ENCODE results near the gene NCOA3.
"Not testable (repeated sequence)": the region's sequence is repeated elsewhere in the genome, so short reads cannot be mapped to it uniquely, and the experiment has no call there.

NCOA3 gene

GRCh38 chr20:47475419-47476044, 26.2 kb upstream of the NCOA3 start:
- DNase-seq, result no peak

GRCh38 chr20:47476452-47476851, 25.2 kb upstream of the NCOA3 start:
- DNase-seq, result no peak

DNA sequence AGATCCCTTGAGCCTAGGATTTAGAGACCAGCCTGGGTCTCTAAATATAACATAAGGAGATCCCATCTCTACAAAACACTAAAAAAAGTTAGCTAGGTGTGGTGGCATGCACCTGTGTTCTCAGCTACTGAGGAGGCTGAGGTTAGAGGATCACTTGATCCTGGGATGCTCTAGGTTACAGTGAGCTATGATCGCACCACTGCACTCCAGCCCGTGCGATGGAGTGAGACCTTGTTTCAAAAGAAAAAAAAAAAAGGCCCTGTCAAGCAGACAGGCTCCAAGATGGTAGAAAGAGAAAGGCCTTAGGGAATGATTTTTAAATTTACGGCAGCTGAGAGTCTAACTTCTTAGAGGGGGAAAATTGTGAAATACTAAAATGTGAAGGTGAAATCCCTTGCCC, 22.6 kb upstream of the NCOA3 start:
- DNase-seq, result no peak

DNA sequence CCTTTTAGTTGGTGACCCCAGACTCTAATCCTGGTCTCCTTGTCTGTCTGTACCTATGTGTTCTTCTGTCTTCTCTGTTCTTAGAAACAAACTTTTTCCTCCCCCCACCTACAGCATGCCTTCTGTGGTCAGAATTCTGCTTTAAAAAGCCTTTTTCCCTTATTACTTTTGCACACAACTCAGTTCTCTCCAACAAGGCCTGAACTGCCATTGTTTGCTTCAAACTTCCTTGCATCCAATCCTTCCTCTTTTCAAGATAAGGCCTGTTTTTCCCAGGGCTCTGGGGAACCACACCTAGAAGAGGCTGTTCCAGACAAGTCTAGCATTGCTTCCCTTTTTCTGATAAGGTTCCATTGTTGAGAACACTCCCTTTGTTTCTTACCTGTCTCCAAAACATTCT, 22.2 kb upstream of the NCOA3 start:
- DNase-seq, result no peak

DNA sequence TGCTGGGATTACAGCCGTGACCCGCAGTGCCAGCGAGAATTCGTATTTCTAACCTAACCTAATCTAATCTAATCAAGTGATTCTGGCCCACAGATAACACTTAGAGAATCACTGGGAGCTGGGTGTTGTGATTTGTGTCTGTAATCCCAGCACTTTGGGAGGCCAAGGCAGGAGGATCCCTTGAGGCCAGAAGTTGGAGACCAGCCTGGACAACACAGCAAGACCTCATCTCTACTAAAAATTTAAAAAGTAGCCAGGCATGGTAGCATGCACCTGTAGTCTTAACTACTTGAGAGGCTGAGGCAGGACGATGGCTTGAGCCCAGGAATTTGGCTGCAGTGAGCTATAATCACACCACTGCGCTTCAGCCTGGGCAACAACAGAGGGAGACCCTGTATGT, 21.4 kb upstream of the NCOA3 start:
- DNase-seq, result no peak

DNA sequence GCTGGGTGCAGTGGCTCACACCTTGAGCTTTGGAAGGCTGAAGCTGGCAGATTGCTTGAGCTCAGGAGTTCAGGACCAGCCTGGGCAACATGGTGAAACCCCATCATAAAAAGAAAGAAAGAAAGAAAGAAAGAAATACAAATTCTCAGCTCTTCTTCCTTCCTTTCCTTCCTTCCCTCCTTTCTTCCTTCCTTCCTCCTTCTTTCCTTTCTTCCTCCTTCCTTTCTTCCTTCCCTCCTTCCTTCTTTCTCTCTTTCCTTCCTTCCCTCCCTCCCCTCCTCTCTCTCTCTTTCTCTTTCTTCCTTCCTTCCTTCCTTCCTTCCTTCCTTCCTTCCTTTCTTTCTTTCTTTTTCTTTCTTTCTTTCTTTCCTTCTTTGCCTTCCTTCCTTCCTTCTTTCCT, 21.0 kb upstream of the NCOA3 start:
- no peak for DNase-seq

DNA sequence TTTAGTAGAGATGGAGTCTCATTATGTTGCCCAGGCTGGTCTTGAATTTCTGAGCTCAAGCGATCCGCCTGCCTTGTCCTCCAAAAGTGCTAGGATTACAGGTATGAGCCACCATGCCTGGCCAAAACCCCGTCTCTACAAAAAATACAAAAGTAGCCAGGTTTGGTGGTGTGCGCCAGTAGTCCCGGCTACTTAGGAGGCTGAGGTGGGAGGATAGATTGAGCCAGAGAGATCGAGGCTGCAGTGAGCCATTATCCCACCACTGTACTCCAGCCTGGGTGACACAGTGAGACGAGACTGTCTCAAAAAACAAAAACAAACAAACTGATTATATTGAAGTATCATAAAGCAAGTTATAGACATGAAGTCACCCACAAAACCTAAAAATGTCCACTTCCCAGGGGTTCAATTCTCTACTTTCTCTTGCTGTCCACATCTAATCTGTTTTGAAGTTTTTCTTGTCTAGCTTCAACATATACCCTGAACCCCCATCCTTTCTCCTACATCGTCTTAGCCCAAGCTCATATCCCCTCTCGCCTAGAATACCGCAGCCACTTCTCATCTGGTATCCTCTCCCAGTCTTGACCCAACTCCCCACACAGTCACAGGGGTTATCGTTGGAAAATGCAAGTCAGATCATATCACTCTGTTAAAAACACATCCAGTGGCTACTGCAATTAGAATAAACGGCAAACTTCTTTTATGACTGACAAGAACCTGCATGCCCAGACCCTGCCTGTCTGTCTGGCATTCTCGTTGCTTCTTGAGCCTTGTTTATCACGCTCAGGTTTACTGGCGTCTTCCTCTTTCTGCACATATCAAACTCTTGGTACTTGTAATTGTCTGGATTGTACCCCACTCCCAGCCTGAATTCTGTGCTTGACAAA, 20.1 kb upstream of the NCOA3 start:
- no peak for DNase-seq

- DNase-seq, result no peak
These were observed 19.0 kb upstream of the NCOA3 start for GRCh38 chr20:47482705-47483104.

DNA sequence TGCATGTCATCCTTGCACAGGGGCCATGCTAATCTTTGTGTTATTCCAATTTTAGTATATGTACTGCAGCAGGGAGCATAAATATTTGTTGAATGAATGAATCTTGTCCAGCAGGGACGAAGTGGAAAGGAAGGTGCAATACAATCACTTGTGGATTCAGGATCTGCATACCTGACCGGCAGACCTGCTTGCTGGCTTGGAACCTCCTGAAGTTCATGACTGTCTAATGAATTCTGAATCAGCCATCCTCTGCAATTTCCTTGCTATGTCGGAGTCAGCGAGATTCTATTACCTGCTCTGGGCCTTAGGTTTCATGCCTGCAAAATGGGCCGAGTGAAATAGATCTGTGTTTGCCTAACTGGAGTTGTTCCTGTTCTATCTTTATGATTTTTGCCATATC, 17.4 kb upstream of the NCOA3 start:
- DNase-seq, result no peak

- peak; percentile 50 to 51 for DNase-seq
These were observed 14.3 kb upstream of the NCOA3 start for GRCh38 chr20:47487175-47487917.

DNA sequence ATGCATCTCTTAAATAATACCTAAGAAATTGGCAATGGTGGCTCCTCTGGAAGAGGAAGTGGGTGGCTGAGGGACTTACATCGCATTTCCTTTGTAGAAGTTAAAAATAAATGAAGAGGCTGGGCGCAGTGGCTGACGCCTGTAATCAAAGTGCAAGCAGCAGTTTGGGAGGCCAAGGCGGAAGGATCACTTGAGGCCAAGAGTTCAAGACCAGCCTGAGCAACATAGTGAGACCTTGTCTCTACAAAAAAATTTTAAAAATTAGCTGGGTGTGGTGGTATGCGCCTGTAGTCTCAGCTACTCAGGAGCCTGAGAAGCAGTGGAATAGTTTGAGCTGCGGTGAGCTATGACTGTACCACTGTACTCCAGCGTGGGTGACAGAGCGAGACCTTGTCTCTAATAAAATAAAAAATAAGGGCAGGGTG, 12.2 kb upstream of the NCOA3 start:
- no peak for DNase-seq

- no peak for DNase-seq
These were observed 10.9 kb upstream of the NCOA3 start for GRCh38 chr20:47490795-47491194.

DNA sequence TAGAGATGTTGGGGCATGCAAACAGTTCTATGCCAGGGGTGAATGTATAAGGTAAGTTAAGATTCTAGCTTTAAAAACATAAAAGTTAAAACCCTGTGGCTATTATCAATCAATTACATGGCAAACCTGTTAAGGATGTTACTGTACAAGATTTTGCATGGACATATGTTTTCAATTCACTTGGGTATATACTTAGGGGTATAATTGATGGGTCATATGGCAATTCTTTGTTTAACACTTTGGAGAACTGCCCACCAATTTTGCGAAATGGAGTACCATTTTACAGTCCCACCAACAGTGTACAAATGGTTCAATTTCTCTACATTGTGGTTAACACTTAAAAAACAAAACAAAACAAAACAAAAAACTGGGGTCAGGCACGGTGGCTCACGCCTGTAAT, 9.4 kb upstream of the NCOA3 start:
- no peak for DNase-seq

GRCh38 chr20:47493175-47493962, 8.3 kb upstream of the NCOA3 start:
- DNase-seq, result peak; percentile 55 to 56

DNA sequence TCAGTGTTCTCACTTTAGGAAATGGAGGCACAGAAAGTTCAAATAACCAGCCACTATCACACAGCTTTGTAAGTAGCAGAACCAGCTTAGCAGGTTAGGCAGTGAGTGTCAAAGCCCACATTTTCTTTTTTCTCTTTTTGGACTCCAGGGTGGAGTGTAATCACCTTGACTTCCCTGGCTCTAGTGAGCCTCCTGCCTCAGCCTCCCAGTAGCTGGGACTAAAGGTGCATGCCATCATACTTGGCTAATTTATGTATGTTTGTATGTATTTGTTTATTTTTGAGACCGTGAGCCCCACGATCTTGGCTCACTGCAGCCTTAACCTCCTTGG, 7.8 kb upstream of the NCOA3 start:
- no peak for DNase-seq

GRCh38 chr20:47494606-47495005, 7.1 kb upstream of the NCOA3 start:
- DNase-seq, result not testable (repeated sequence)

GRCh38 chr20:47496118-47496517, 5.6 kb upstream of the NCOA3 start:
- DNase-seq, result no peak

DNA sequence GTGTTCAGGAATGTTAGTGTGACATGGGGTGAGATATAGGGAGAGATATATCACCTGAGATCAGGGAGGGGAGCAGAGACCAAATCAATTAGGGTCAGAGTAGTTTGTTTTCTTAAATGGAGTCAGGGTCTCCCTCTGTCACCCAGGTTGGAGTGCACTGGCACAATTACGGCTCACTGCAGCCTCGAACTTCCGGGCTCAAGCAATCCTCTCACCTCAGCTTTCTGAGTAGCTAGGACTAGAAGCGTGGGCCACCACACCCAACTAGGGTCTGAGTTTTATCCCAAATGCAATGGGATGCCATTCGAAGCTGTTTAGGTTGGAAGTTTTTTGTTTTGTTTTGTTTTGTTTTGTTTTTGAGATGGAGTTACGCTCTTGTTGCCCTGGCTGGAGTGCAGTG, 3.1 kb upstream of the NCOA3 start:
- DNase-seq, result no peak

DNA sequence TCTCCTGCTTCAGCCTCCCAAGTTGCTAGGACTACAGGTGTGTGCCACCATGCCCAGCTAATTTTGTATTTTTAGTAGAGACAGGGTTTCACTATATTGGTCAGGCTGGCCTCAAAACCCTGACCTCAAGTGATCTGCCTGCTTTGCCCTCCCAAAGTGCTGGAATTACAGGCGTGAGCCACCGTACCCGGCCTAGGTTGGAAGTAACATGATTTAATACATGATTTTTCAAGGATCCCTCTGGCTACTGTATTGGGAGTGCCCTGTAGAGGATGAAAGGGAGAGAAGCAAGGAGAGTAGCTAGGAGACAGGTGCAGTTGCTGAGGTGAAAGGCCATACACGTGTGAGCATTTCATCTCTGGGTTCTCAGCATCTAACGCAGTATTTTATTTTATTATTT, 2.6 kb upstream of the NCOA3 start:
- no peak for DNase-seq

GRCh38 chr20:47500082-47500481, 1.6 kb upstream of the NCOA3 start:
- DNase-seq, result not testable (repeated sequence)

DNA sequence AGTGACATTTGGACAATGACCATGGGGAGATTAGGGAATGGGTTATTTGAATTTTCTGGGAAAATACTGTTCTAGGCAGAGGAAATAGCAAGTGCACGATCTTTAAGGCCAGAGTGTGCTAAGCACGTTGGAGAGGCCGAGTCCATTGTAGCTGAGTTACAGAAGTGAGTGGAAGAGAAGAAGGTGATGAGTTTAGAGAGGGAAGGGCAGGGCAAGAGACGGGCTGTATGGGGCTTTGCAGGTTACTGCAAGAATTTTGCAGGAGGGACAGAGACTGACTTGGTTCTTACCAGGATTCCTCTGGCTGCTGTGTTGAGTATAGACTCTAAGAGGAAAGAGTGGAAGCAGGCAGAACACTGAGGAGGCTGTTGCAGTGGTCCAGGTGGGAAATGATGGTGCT, 1.1 kb upstream of the NCOA3 start:
- DNase-seq, result no peak

DNA sequence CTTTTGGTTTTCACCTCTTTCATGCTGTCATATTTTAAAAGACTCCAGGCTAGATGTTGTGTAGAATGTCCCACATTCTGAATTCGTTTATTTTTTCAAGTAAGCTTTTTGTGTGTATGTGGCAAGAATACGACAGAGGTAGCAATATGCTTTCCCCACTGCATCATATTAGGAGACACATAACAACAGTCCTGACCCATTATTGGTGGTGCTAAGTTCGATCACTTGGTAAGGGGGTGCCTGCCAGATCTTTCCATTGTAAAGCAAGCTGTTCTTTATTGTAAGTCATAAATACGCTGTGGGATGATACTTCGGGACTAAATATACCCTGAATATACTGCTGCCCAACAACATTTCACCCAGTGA, 588 bp upstream of the NCOA3 start:
- no peak for DNase-seq

Measured in stimulated activated CD4-positive, alpha-beta T cell treated with anti-CD3 and anti-CD28 coated beads, Interleukin-2, amount 100 ng/mL, for 48 hours (primary cell).